SKM-1 (cell line): ENCODE data around the gene SELENOK.
"Not testable (repeated sequence)": the region's sequence is repeated elsewhere in the genome, so short reads cannot be mapped to it uniquely, and the experiment has no call there.

Experiments used
- DNase-seq: peaks from one replicate; lab custom pipeline; 2025; ENCODE audit not compliant: unreplicated experiment; lab: John Stamatoyannopoulos, UW

The SELENOK gene

DNA sequence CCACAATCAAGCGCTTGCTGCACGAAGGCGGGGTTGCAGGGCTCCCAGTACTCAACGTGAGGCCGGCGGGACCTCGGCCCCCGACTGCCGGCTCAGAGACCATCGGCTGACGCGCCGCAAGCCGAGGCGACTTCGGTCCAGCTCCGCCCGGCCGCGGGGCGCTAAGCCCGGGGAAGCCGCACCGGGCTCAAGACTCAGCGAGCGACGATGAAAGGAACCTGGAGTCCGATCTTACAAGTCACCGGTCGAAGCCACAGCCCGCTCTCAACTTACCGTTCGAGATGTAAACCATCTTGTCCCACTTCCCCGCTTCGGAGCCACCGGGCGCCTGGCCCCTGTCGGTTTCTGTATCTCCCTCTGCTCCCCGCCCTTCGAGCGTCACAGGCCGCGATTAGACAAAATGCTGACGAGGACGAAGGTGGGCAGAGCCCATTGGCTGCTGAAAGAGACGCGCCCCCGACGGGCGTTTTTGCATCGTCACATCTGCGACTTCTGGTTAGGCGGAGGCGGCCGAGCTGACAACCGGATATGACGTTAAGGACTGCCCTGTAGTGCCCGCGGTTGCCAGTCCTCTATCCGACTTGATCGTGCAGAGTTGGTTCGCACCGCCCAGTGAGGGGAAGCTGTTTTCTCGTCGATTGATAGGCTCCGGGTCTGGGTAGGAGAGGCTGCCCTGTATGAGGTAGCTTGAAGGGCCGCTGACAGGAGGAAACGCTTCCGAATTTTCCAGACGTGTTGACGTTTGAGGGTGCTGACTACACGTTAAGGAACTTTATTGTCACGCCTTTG, at the start of gene SELENOK:
SELENOK (minus strand) TSS at position 363 of the 789 bp plus-strand sequence.
- DNase-seq, result peak; percentile 97

DNA sequence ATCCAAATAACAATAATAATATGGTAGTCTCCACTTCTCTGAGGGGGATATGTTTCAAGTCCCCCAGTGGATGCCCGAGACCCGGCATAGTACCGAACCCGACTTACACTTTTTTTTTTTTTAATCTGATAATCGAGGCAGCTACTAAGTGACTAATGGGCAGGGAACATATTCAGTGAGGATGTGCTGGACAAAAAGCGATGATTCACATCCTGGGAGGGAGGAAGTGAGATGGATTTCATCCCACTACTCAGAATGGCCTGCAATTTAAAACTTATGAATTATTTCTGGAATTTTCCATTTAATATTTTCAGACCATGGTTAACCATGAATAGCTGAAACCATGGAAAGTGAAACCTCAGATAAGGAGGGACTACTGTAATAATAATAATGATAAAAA, 49.5 kb upstream of the SELENOK start:
- no peak for DNase-seq

DNA sequence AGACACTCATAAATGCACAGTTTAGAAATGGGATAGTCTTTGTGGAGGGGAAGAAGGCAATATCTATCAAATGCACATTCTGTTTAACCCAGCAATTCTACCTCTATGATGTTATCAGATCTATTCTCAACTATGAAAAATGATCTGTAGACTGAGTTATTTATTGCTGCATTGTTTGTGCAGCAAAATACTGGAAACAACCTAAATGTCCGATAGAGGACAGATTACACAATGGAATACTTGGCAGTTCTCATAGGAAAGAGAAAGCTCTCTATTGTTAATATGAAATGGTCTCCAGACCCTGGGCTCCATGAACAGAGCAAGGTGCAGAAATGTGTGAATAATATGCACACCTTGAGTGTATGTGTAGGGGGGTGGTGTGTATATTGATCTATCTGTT, 49.0 kb upstream of the SELENOK start:
- DNase-seq, result no peak

DNA sequence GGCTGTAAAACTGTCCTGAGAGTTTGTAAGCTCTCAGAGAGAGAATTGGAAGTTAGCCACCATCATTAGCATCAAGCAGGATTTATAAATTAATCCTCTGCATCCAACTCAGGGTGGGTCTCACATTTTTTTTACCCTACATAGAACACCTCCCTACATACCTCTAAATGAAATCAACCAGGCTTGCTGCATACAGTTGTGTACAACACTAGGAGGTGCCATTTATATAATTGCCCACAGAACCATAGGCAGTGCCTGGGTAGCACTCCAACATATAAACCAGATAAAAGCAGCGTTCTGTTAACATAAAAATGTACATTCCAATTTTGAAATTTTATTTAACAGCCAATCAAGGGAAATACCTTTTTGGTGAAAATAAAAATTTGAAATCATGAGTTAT, 48.2 kb upstream of the SELENOK start:
- no peak for DNase-seq

DNA sequence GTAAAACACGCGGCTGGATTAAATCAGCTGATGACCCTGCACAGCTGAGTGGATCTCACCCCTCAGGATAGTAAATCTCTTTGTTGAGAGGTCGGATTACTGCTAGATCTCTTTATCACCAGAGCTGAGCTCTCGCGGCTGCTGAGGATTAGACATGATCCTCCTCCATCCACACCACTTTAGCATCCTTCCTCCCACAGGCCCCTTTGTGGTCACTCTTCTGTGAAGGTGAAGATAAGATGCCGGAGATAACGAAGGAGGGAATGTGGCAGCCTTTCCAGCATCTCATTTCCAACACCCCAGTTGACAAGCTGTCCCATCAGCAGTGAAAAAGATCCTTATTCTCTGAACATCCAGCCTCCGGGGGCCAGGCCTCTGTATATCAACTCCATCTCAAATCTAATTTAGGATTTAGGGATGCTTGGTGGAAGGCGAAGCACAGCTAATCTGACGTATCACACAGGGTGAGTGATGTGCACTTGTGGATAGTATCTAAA, 47.5 kb upstream of the SELENOK start:
- no peak for DNase-seq

DNA sequence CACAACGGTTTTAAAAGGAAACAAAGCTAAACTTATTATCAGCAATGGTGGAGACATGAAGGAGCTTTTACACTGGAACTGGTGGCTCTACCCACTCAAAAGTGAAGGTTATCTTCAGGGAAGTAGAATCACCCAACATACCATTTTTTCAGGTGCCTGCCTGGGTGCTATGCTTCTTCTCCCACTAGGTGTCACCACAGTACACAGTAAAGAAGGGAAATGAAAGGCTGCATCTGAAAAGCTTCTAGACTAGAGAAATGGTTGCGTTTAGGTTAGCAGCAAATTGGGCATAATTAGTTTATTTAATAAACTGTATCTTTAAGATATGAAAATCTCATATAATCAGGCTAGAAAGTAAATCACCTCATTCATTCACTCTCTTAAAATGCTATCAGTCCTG, 47.0 kb upstream of the SELENOK start:
- DNase-seq, result peak; percentile 38

DNA sequence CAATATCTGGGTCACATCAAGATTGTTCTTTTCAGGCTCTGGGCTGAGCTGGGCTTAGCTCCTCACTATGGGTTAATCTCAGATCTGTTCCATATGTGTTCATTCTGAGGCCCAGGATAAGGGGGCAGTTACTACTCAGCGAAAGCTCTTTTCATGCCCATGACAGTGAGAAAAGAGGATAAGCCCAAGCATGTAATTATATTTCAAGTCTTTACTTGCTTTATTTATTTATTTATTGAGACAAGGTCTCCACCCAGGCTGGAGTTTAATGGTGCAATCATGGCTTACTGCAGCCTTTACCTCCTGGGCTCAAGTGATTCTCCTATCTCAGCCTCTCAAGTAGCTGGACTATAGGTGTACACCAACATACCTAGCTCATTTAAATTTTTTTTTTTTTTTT, 44.7 kb upstream of the SELENOK start:
- no peak for DNase-seq

DNA sequence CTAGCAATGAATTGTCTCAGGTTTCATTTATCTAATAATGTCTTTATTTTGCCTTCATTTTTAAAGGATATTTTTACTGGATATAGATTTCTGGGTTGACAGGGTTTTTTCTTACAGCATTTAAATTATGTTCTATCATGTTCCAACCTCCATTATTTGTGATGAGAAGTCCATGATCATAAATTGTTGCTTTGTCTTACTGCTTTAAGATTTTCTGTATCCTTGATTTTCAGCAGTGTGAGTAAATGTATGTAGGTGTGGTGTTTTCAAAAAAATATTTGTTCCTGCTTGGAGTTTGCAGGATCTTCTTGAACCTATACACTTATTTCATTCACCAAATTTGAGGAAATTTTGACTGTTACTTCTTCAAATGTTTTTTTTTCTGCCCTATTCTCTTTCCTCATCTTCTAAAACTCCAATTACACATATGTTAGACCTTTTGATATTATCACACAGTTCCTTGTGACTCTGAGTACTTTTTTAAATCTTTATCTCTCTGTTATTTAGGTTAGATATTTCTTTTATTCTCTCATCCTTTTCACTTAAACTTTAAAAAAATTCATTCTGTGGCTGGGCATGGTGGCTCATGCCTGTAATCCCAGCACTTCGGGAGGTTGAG, 43.7 kb upstream of the SELENOK start:
- no peak for DNase-seq

DNA sequence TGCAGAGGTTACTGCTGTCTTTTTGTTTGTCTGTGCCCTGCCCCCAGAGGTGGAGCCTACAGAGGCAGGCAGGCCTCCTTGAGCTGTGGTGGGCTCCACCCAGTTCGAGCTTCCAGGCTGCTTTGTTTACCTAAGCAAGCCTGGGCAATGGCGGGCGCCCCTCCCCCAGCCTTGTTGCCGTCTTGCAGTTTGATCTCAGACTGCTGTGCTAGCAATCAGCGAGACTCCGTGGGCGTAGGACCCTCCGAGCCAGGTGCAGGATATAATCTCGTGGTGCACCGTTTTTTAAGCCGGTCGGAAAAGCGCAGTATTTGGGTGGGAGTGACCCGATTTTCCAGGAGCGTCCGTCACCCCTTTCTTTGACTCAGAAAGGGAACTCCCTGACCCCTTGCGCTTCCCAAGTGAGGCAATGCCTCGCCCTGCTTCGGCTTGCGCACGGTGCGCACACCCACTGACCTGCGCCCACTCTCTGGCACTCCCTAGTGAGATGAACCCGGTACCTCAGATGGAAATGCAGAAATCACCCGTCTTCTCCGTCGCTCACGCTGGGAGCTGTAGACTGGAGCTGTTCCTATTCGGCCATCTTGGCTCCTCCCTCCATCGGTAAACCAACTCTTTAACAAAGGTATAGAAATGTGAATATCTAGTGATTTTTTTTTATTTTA, 35.7 kb upstream of the SELENOK start:
- not testable (repeated sequence) for DNase-seq

DNA sequence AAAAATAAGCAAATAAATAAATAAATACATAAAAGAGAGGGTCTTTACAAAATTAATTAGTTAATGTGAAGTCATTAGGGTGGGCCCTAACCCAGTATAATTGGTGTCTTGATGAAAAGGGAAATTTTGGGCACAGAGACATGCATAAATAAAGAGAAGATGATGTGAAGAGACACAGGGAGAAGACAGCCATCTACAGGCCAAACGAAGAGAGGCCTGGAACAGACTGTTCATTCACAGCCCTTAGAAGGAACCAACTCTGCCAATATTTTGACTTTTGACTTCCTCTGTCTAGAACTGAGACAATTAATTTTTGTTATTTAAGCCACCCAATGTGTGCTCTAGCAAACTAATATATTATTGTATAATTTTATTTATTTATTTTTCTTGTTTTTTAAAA, 29.6 kb upstream of the SELENOK start:
- DNase-seq, result no peak

DNA sequence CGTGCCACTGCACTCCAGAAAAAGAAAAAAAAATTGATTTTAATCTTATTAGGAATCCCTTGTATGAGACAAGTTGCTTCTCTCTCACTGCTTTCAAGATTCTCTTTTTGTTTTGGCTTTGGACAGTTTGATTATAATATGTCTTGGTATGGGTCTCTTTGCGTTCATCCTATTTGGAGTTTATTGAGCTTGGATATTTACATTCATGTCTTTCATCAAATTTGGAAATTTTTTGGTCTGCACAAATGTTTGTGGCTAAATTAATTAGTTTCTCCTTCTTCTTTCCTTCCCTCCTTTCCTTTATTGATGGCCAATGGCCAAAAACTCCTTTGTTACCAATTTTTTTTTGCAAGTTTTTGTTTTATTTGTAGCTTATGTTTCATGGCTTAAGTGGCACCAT, 28.1 kb upstream of the SELENOK start:
- no peak for DNase-seq

DNA sequence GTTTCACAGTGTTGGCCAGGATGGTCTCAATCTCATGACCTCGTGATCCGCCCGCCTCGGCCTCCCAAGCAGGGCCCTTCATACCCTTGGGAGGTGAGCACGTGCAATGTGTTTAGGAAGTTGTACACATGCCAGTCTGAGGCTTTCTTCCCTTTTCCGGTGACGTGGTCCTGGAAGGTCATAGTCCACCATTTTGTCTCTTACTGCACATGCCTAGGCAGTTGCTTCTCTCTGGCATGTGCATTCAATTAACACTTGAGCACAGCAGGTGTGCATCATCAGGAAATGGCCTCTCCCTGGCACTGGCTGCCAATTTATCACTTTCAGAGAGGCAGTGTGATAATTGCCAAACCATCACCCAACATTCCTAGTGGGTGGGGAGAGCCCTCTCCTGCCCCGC, 21.7 kb upstream of the SELENOK start:
- DNase-seq, result no peak

DNA sequence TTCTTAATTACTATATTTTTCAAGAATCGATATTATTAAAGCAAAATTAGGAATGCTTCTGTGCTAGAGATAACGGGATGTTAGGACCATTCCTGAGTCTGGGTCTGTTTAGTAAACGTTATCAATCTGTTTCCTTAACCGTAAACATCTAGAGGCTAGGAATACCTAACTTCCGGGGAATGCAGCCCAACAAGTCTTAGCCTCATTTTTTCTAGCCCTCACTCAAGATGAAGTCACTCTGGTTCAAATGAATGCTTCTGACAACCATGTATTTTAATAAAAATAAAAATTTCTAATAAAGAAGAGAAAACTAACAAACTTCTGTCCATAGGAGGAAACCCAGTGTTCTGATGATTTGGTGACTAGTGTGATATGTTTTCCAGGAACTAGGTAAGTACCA, 11.1 kb upstream of the SELENOK start:
- DNase-seq, result no peak

DNA sequence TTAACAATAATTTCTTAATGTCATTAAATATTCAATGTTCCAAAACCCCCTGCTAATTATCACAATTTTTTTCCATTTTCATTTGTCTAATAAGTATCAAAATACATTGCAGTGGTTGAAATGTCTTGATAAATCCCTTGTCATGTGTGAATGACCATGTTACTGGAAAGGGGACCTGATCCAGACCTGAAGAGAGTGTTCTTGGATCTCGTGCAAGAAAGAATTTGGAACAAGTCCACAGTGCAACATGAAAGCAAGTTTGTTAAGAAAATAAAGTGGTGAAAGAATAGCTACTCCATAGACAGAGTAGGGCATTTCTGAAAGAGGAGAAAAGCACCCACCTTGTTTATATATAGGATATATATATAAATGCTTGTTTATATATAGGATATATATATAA, 10.4 kb upstream of the SELENOK start:
- no peak for DNase-seq

DNA sequence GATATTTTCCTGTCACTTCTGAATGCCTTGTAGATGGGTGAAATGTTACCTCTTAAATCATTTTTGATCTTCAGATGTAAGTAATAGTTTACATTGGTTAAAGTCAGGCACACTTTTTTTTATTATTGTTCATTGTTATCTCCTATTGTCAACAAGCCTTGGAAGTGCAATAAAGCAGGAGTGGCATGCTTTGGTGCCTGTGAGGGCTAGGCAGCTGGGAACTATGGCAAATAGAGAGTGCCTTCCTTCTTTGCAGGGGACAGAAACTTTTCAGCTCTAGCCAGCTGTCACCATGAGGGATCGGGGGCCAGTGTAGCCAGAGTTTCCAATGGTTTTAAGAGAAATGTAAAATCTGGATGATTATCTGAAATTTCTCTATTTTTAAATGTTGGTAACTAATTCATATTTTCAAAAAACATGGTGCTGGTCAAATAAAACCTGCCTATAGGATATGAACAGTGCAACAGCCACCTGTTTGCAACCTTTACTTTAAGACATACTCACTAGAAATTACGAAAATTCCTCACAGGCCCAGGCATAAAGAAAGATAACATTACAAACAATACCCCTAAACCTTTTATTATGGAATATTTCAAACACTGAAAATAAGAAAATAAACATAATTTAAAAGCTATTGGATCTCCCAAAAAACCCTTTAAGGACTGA, 9.1 kb upstream of the SELENOK start:
- no peak for DNase-seq

DNA sequence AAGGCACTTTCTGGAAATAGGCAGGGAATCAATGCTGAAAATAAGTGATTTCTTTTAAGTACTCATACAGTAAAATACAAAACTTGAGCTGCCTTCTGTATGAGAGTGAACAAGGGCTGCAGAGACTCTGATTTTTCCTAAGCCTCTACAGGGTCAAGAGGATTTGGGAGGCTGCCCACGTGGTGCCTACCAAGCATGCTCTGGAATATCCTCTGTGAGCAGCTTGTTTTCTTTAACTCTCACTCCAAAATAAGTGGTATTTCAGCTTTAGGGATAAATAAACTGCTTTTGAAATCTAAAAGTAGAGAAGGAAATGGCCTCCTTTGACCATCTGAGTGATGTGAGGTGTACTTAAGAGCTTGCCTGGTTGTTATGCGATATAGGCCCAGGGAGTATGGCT, 8.1 kb upstream of the SELENOK start:
- no peak for DNase-seq

DNA sequence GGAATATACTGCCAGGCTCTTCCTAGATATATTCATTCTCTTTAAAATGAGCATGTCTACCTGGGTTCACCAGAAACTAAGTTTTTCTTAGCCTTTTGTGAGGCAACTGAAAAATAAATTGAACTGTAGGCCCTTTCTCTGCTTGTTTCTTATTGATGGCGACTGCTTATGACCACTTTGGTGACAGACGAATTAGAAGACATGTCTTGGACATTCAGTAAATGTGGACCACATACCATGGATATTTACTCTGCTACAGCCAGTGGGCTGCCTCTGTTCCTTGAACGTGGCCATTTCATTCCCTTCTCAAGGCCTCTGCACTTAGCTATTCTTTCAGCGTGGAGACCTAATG, 603 bp upstream of the SELENOK start:
- no peak for DNase-seq

DNA sequence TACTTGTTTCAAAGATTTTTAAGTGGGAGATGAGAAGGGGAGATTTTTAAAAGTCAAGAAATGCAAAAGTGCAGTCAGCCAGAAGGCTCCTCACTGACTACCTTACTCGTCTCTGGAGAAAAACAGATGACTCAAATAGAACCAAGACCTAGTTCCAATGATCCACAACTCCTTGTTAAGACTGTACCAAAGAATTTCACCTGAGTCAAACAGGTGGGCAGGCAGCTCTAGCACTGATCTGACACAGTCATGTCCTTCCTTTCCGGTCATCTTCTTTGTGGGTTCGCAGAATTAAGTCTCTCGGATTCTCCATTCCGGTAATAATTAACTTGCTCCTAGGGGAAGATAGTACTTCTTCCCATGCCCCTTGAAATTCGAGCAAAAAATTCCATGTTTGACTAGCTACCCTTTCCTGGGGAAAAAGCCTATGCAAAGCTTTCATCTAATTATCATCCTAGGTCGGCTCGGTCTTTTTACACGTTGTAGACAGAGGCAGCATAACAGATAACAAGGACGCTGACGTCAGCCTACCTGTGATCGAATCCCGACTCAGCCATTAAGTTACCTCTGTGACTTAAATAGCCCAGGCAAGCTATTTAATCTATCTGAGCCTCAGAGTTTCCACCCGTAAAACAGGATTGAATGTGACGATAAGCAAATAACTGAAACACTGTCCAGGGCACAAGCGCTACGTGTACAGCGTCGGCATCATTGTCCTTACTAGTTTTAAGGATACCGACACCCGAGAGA, 758 bp downstream of the SELENOK start:
- DNase-seq, result no peak

DNA sequence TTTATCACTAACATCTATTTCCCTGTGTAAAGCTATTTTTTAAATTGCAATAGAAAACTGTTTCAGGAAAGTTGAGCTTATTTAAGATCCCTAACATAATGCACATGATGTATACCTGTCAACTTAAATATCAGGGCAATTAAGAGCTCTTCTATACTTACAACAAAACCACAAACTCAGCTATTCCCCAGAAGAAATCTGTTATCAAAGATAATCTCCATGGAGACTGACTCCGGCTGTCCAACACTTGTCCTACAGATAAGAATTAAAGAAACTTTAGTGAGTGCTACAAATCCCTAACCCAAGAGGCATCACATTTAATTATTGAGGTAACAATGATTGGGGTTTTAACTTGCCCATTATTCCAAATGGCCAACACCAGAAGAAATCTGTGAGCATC, 3.4 kb downstream of the SELENOK start:
- no peak for DNase-seq

DNA sequence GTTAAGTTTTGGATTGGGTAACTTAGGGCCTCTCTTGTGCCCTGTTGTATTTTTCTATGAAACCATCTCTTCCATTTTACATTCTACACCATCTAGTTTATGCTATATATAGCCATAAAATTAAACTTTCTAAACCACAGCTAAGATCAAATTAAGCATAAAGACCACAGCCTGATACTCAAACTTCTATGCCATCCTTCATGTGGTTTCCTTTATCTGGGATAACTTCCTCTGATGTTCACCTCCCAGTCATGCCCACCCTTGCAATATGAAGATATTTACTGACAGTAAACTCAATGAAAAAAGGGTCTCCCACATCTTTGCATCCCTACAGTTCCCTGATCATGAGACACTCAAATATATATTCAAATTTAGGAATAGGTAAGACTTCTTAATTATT, 4.2 kb downstream of the SELENOK start:
- no peak for DNase-seq

DNA sequence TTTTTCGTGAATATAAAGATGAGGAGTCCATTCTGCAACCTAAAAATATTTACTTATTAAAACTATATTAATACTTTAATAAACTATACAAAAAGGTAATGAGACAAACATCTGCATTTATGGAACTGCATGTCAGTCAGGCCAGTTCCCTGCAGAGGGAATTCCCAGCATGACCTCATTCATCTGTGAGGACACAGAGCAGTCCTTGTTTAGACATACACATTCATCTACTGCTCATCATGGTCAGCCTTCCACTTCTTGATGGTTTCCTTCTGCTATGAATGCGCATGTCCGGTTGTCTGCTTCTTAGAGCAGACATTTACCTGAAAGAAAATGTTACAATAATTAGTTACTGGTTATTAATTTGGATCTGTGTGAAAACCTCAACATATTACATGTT, 6.4 kb downstream of the SELENOK start:
- DNase-seq, result no peak
